IMR-90 (cell line): Measurements from ENCODE around the gene PALB2. TPM values are rescaled to one million over a fixed set of nuclear protein-coding genes. Genes with fewer than 3 reads are reported as not detected.

ENCODE experiments used
- ATAC-seq: fragments of 200-7000 bp; cut with Tn5 transposase; 2 replicates; pipeline ENCODE4 v1.9.1; 2020; ENCODE audit warnings: low read depth, mild to moderate bottlenecking, moderate library complexity
- BruUV-seq: library from RNA; stranded (reverse); fragments of 400-500 nt; replicated peaks from 2 replicates; lab custom pipeline; 2021; lab: Mats Ljungman, UMichigan
- CTCF ChIA-PET: fragments of 300-600 bp; formaldehyde crosslinking; extraction: SDS; loops from one replicate; lab custom pipeline; 2021; ENCODE audit warnings: antibody characterized with exemption; lab: Yijun Ruan, JAX
- POLR2A ChIA-PET: fragments of 300-600 bp; sonication (Branson Sonifier 250); formaldehyde crosslinking; loops from one replicate; lab custom pipeline; 2022; ENCODE audit warnings: antibody characterized with exemption; ENCODE audit not compliant: unreplicated experiment; lab: Charles Lee
- DNase-seq: peaks from one replicate; pipeline ENCODE4 v3.0.0; 2013
- H2AFZ ChIP-seq: replicated peaks from 2 replicates; pipeline ENCODE3; 2013; ENCODE audit warnings: low read length, mild to moderate bottlenecking; ENCODE audit not compliant: poor library complexity
- H2AK5ac ChIP-seq: 2 replicates; pipeline ENCODE4 v1.6.1; 2013; ENCODE audit warnings: low read depth, low read length, inconsistent platforms
- H2AK9ac ChIP-seq: replicated peaks from 2 replicates; pipeline ENCODE3; 2013; ENCODE audit warnings: mild to moderate bottlenecking, low read depth, low read length, moderate library complexity; ENCODE audit not compliant: poor library complexity
- H2BK120ac ChIP-seq: 2 replicates; pipeline ENCODE4 v1.6.1; 2013; ENCODE audit warnings: low read depth, low read length, inconsistent platforms
- H2BK15ac ChIP-seq: 3 replicates; pipeline ENCODE4 v1.6.1; 2013; ENCODE audit warnings: low read depth, low read length, inconsistent platforms
- H2BK20ac ChIP-seq: 2 replicates; pipeline ENCODE4 v1.6.1; 2013; ENCODE audit warnings: low read depth, mild to moderate bottlenecking, inconsistent platforms, low read length, moderate library complexity
- H2BK5ac ChIP-seq: 2 replicates; pipeline ENCODE4 v1.6.1; 2013; ENCODE audit warnings: mild to moderate bottlenecking, low read depth, low read length, inconsistent platforms; ENCODE audit not compliant: poor library complexity, severe bottlenecking
- H3K14ac ChIP-seq: replicated peaks from 2 replicates; pipeline ENCODE4 v1.6.1; 2013; ENCODE audit warnings: low read depth, low read length, inconsistent platforms
- H3K18ac ChIP-seq: 2 replicates; pipeline ENCODE4 v1.6.1; 2013; ENCODE audit warnings: low read depth, low read length, control low read depth
- H3K23ac ChIP-seq: 2 replicates; pipeline ENCODE4 v1.6.1; 2013; ENCODE audit warnings: low read depth, low read length, inconsistent platforms
- H3K27ac ChIP-seq: 2 replicates; pipeline ENCODE4 v1.5.1; 2013; ENCODE audit warnings: mild to moderate bottlenecking, control low read depth, low read length; ENCODE audit not compliant: insufficient read depth
- H3K27me3 ChIP-seq: 2 replicates; pipeline ENCODE4 v1.6.1; 2013; ENCODE audit warnings: low read length; ENCODE audit not compliant: control insufficient read depth, insufficient read depth
- H3K36me3 ChIP-seq: 2 replicates; pipeline ENCODE4 v1.6.1; 2013; ENCODE audit warnings: low read length, mixed read lengths; ENCODE audit not compliant: control insufficient read depth, insufficient read depth
- H3K4ac ChIP-seq: 2 replicates; pipeline ENCODE4 v1.6.1; 2013; ENCODE audit warnings: low read depth, low read length, inconsistent platforms
- H3K4me1 ChIP-seq: 2 replicates; pipeline ENCODE4 v1.6.1; 2013; ENCODE audit warnings: low read length, mixed read lengths; ENCODE audit not compliant: control insufficient read depth, insufficient read depth
- H3K4me2 ChIP-seq: 2 replicates; pipeline ENCODE4 v1.6.1; 2013; ENCODE audit warnings: low read depth, mild to moderate bottlenecking, control low read depth, low read length, moderate library complexity
- H3K4me3 ChIP-seq: 2 replicates; pipeline ENCODE4 v1.5.1; 2013; ENCODE audit warnings: low read depth, mild to moderate bottlenecking, control low read depth, low read length, moderate library complexity; ENCODE audit not compliant: insufficient read depth
- H3K56ac ChIP-seq: 2 replicates; pipeline ENCODE4 v1.6.1; 2013; ENCODE audit warnings: low read length, inconsistent platforms; ENCODE audit not compliant: insufficient read depth; ENCODE audit errors: extremely low read depth
- H3K79me1 ChIP-seq, 2 experiments: 2 replicates each; pipeline ENCODE4 v1.6.1; 2013; ENCODE audit warnings: low read length in 2 of 2, inconsistent platforms in 1 of 2, low read depth in 1 of 2
- H3K9ac ChIP-seq: 2 replicates; pipeline ENCODE4 v1.6.1; 2013; ENCODE audit warnings: low read depth, low read length, control low read depth
- H3K9me1 ChIP-seq: 2 replicates; pipeline ENCODE4 v1.6.1; 2013; ENCODE audit warnings: low read length, inconsistent platforms; ENCODE audit not compliant: insufficient read depth
- H3K9me3 ChIP-seq: 2 replicates; pipeline ENCODE4 v1.6.1; 2013; ENCODE audit warnings: low read length; ENCODE audit not compliant: control insufficient read depth, insufficient read depth
- H4K20me1 ChIP-seq: 2 replicates; pipeline ENCODE4 v1.6.1; 2013; ENCODE audit warnings: low read length, inconsistent platforms; ENCODE audit not compliant: insufficient read depth
- H4K5ac ChIP-seq: 2 replicates; pipeline ENCODE4 v1.6.1; 2013; ENCODE audit warnings: mild to moderate bottlenecking, low read depth, low read length, control low read depth
- H4K8ac ChIP-seq, 2 experiments: 2 replicates each; pipeline ENCODE4 v1.6.1; 2013; ENCODE audit warnings: low read depth in 2 of 2, low read length in 2 of 2, control low read depth in 1 of 2, inconsistent platforms in 1 of 2
- H4K91ac ChIP-seq: 2 replicates; pipeline ENCODE4 v1.6.1; 2013; ENCODE audit warnings: low read depth, low read length, inconsistent platforms; ENCODE audit not compliant: insufficient read depth
- BHLHE40 ChIP-seq: fragments of 150-350 bp; IDR thresholded peaks from 2 replicates; pipeline ENCODE4 v1.6.1; 2016; ENCODE audit warnings: mild to moderate bottlenecking, low read depth, low read length
- CEBPB ChIP-seq: IDR thresholded peaks from 2 replicates; pipeline ENCODE4 v1.6.1; 2012; ENCODE audit warnings: low read depth, low read length, improper control_type of control experiment
- CHD1 ChIP-seq: IDR thresholded peaks from 2 replicates; pipeline ENCODE4 v1.6.1; 2012; ENCODE audit warnings: low read depth, low read length, improper control_type of control experiment
- FOS ChIP-seq: fragments of 150-350 bp; IDR thresholded peaks from 2 replicates; pipeline ENCODE4 v1.6.1; 2016; ENCODE audit warnings: low read depth, low read length
- MAFK ChIP-seq: IDR thresholded peaks from 2 replicates; pipeline ENCODE4 v1.6.1; 2012; ENCODE audit warnings: low read depth, low read length, improper control_type of control experiment
- MAZ ChIP-seq: IDR thresholded peaks from 2 replicates; pipeline ENCODE4 v1.6.1; 2012; ENCODE audit warnings: low read depth, mild to moderate bottlenecking, low read length, improper control_type of control experiment, moderate library complexity, borderline replicate concordance
- MXI1 ChIP-seq: IDR thresholded peaks from 2 replicates; pipeline ENCODE4 v1.6.1; 2012; ENCODE audit warnings: low read depth, mild to moderate bottlenecking, low read length, moderate library complexity, borderline replicate concordance
- NFE2L2 ChIP-seq: fragments of 150-350 bp; IDR thresholded peaks from 2 replicates; pipeline ENCODE4 v1.6.1; 2016; ENCODE audit warnings: low read depth, mild to moderate bottlenecking, low read length
- POLR2A ChIP-seq: IDR thresholded peaks from 2 replicates; pipeline ENCODE4 v1.6.1; 2012; ENCODE audit warnings: mild to moderate bottlenecking, low read depth, low read length
- RAD21 ChIP-seq: IDR thresholded peaks from 2 replicates; pipeline ENCODE4 v1.6.1; 2012; ENCODE audit warnings: low read length, improper control_type of control experiment
- RCOR1 ChIP-seq: IDR thresholded peaks from 2 replicates; pipeline ENCODE4 v1.6.1; 2012; ENCODE audit warnings: mild to moderate bottlenecking, low read length, improper control_type of control experiment; ENCODE audit not compliant: insufficient replicate concordance
- RFX5 ChIP-seq: IDR thresholded peaks from 2 replicates; pipeline ENCODE4 v1.8.0; 2012; ENCODE audit warnings: low read depth, mild to moderate bottlenecking, low read length, moderate library complexity
- SMC3 ChIP-seq: fragments of 150-350 bp; IDR thresholded peaks from 2 replicates; pipeline ENCODE4 v1.6.1; 2016; ENCODE audit warnings: low read depth, mild to moderate bottlenecking, antibody characterized with exemption, low read length, moderate library complexity
- USF2 ChIP-seq: fragments of 150-350 bp; IDR thresholded peaks from 2 replicates; pipeline ENCODE4 v1.6.1; 2017; ENCODE audit warnings: mild to moderate bottlenecking, antibody characterized with exemption, low read length, low read depth
- WGBS, 2 experiments: methylation state at CpG; one replicate each; pipeline versions ENCODE4 v1.1.5 to v1.1.7; 2013; ENCODE audit warnings: missing lambda C conversion rate in 2 of 2; ENCODE audit not compliant: insufficient read length in 1 of 2; ENCODE audit errors: extremely low coverage in 2 of 2; 5-methylcytosine and 5-hydroxymethylcytosine counted together
- dilution Hi-C: fragments of 300-500 bp; cut with HindIII; formaldehyde crosslinking; loops from one replicate; pipeline ENCODE4 v1.14.3; 2018; ENCODE audit warnings: low sequenced_read_pairs; ENCODE audit not compliant: unreplicated experiment
- in situ Hi-C: fragments of 300-500 bp; cut with MboI; formaldehyde crosslinking; loops from 3 replicates; pipeline ENCODE4 v1.14.3; 2019; ENCODE audit warnings: low sequenced_read_pairs, inconsistent platforms, mixed read lengths
- intact Hi-C: fragments of 100-400 bp; cut with micrococcal nuclease; formaldehyde crosslinking; loops from 2 replicates; pipeline ENCODE4 v1.10.0; 2022
- polyA plus RNA-seq, 3 experiments: library from polyadenylated mRNA; depleted of rRNA; stranded (reverse); fragments of >200 nt; gene quantifications; 2 replicates each; pipeline ENCODE4 v1.2.3, GENCODE V29; 2012; ENCODE audit warnings: low replicate concordance in 1 of 3
- total RNA-seq: library from RNA; depleted of rRNA; stranded (reverse); fragments of >200 nt; gene quantifications from 2 replicates; pipeline ENCODE4 v1.2.3, GENCODE V29; 2012
- TF ChIP-seq, protein P1 (sequence below): fragments of 150-350 bp; IDR thresholded peaks from 2 replicates; pipeline ENCODE4 v1.6.1; 2016; ENCODE audit warnings: low read depth, mild to moderate bottlenecking, low read length, moderate library complexity, borderline replicate concordance
- TF ChIP-seq, protein P2 (sequence below): conservative IDR thresholded peaks from 2 replicates; pipeline ENCODE4 v1.5.1; 2012; ENCODE audit warnings: mild to moderate bottlenecking, low read depth, low read length, improper control_type of control experiment

PALB2 gene
- total and polyA plus RNA-seq, 2 of the 4 experiments (the other 2 are of a cell fraction), result 4.1 to 8.6 TPM

GRCh38 chr16:23572394-23572793 lies 68.7 kb downstream of the PALB2 start:
- dilution Hi-C loops, result no loop called here
- Histone ChIP-seq H3K9ac (no peak overlapping the region), H3K4me2 (no peak overlapping the region), H3K4me3 (no peak overlapping the region), H2BK20ac (no peak overlapping the region), H2AFZ (no peak overlapping the region), H2BK5ac (no peak overlapping the region), H3K4ac (no peak overlapping the region), H4K5ac (no peak overlapping the region), H3K18ac (no peak overlapping the region), H3K9me1 (peaks cover 3% of the 10 kb centered on the region; the same call in 1 of the 2 replicates), H4K20me1 (peaks cover 18% of the 10 kb centered on the region), H4K91ac (no peak overlapping the region), H4K8ac (no peak overlapping the region), H3K27me3 (no peaks in the 10 kb centered on the region), H3K79me1 (peaks cover 8 to 23% of the 10 kb centered on the region in 2 experiments), H3K14ac (no peak overlapping the region), H2AK5ac (no peak overlapping the region), H3K23ac (no peak overlapping the region), H3K9me3 (no peaks in the 10 kb centered on the region), H3K4me1 (no peaks in the 10 kb centered on the region), H2AK9ac (no peak overlapping the region), H3K36me3 (peaks cover 64% of the 10 kb centered on the region), H2BK120ac (no peak overlapping the region), H2BK15ac (no peak overlapping the region), H3K27ac (no peak overlapping the region), H3K56ac (no peak overlapping the region)
- ChIA-PET POLR2A (no interaction called here), CTCF (no interaction called here)
- 100% methylated on average over 1 of the region's 9 CpGs; no CpG with 5 or more reads in 1 of the 2 experiments for WGBS, 2 experiments
- DNase-seq (no peak), ATAC-seq (no peak)
- intact Hi-C loops, result no loop called here
- no peak for TF ChIP-seq NFE2L2
- no peak for TF ChIP-seq MAZ
- no peak for TF ChIP-seq CEBPB
- no peak for TF ChIP-seq SMC3
- no peak for TF ChIP-seq BHLHE40
- no peak for TF ChIP-seq FOS
- TF ChIP-seq, protein P1, sequence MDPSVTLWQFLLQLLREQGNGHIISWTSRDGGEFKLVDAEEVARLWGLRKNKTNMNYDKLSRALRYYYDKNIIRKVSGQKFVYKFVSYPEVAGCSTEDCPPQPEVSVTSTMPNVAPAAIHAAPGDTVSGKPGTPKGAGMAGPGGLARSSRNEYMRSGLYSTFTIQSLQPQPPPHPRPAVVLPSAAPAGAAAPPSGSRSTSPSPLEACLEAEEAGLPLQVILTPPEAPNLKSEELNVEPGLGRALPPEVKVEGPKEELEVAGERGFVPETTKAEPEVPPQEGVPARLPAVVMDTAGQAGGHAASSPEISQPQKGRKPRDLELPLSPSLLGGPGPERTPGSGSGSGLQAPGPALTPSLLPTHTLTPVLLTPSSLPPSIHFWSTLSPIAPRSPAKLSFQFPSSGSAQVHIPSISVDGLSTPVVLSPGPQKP, result no peak
- no peak for TF ChIP-seq USF2
- TF ChIP-seq RFX5, result no peak
- no peak for TF ChIP-seq POLR2A
- TF ChIP-seq, protein P2, sequence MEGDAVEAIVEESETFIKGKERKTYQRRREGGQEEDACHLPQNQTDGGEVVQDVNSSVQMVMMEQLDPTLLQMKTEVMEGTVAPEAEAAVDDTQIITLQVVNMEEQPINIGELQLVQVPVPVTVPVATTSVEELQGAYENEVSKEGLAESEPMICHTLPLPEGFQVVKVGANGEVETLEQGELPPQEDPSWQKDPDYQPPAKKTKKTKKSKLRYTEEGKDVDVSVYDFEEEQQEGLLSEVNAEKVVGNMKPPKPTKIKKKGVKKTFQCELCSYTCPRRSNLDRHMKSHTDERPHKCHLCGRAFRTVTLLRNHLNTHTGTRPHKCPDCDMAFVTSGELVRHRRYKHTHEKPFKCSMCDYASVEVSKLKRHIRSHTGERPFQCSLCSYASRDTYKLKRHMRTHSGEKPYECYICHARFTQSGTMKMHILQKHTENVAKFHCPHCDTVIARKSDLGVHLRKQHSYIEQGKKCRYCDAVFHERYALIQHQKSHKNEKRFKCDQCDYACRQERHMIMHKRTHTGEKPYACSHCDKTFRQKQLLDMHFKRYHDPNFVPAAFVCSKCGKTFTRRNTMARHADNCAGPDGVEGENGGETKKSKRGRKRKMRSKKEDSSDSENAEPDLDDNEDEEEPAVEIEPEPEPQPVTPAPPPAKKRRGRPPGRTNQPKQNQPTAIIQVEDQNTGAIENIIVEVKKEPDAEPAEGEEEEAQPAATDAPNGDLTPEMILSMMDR, result no peak
- TF ChIP-seq MXI1, result no peak
- no peak for TF ChIP-seq CHD1
- TF ChIP-seq RCOR1, result no peak
- TF ChIP-seq RAD21, result no peak
- TF ChIP-seq MAFK, result no peak
- in situ Hi-C loops, result loop anchor here (5.0 kb wide), 2 partner anchors 50 kb away; no protein-coding TSS in a partner anchor
- BruUV-seq, result no TSS peak
